Cardiac fibroblast (primary cell): ENCODE data around the gene RHEBL1.

ENCODE experiments used
- DNase-seq, 2 donors: peaks; one replicate each; pipeline versions ENCODE4 v3.0.0 to v3.0.0-alpha.2; 2010; ENCODE audit warnings: low read depth in 2 of 2
- H3K4me3 ChIP-seq, 2 donors: replicated peaks in 1 of 2; 1 replicate in 1 of 2; 2 replicates in 1 of 2; pipeline ENCODE4 v1.5.1; 2011; ENCODE audit warnings: low read depth in 2 of 2, low read length in 2 of 2, mild to moderate bottlenecking in 2 of 2, moderate library complexity in 1 of 2
- TF ChIP-seq, protein P1 (sequence below): IDR thresholded peaks from one replicate; pipeline ENCODE4 v1.5.1; 2011; ENCODE audit warnings: low read depth, mild to moderate bottlenecking, low read length, inconsistent platforms

Gene RHEBL1

DNA sequence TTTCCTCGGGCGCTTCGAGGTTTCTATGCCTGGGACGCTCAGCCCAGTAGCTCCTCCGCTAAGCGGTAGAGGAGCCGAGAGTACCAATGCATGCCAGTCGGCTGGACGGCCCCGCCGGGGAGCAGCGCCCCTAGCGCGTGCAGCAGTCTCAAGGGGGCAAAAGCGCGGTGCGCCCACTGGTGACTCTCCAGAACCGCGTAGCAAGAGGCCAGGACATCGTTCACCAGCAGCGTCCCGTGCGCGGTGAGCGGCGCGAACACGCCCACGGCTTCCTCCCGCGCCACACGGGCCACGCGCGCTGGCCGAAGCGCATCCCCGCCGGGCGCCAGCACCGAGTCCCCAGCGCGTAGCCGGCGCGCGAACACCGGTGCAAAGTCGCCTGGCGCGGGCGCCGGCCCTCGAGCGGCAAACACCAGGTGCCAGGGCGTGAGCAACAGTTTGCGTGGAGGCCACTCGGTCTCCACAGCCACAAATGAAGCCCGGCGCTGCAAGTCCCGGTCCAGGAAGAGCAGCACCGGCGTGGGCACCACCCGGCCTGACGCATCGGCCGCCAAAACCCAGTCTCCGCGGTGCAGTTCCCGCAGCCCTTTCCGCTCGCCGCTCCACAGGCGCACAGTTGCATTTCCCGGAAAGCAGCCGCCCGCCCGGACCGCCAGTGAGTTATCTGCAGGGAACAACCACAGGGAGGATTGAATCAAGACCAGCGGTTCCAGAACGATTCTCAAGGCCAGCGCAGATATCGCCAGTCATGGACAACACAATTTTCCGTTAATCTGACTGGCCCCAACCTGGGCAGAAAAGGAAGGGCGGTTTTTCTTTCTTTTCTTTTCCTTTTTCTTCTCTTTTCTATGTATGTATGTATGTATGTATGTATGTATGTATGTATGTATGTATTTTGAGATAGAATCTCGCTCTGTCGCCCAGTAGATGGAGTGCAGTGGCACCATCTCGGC is 20.3 kb upstream of the RHEBL1 start:
- TF ChIP-seq, protein P1, sequence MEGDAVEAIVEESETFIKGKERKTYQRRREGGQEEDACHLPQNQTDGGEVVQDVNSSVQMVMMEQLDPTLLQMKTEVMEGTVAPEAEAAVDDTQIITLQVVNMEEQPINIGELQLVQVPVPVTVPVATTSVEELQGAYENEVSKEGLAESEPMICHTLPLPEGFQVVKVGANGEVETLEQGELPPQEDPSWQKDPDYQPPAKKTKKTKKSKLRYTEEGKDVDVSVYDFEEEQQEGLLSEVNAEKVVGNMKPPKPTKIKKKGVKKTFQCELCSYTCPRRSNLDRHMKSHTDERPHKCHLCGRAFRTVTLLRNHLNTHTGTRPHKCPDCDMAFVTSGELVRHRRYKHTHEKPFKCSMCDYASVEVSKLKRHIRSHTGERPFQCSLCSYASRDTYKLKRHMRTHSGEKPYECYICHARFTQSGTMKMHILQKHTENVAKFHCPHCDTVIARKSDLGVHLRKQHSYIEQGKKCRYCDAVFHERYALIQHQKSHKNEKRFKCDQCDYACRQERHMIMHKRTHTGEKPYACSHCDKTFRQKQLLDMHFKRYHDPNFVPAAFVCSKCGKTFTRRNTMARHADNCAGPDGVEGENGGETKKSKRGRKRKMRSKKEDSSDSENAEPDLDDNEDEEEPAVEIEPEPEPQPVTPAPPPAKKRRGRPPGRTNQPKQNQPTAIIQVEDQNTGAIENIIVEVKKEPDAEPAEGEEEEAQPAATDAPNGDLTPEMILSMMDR, result peak; percentile 16
- DNase-seq, result peak; percentile 58 to 59
- peak overlapping the region; percentile 38 to 43 for H3K4me3 ChIP-seq

DNA sequence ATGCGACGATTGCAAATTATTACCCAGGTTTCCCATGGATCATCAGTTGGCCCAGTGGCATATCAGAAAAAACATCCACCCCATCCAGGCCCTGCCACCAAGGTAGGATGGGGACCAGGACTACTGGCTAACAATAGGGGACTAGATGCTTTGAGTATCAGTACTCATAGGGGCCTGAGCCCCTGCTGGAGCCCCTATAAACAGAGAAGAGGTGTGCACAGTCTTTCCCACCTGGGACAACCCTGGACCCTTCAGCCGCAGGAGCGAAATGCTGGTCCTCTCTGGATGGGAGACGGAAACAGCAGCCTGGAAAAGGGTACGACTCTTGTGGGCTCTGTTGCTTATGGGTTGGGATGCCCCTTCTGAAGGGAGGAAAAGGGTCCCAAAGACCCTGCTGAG is 19.2 kb upstream of the RHEBL1 start:
- TF ChIP-seq, protein P1, result no peak
- no peak overlapping the region for H3K4me3 ChIP-seq
- no peak for DNase-seq

DNA sequence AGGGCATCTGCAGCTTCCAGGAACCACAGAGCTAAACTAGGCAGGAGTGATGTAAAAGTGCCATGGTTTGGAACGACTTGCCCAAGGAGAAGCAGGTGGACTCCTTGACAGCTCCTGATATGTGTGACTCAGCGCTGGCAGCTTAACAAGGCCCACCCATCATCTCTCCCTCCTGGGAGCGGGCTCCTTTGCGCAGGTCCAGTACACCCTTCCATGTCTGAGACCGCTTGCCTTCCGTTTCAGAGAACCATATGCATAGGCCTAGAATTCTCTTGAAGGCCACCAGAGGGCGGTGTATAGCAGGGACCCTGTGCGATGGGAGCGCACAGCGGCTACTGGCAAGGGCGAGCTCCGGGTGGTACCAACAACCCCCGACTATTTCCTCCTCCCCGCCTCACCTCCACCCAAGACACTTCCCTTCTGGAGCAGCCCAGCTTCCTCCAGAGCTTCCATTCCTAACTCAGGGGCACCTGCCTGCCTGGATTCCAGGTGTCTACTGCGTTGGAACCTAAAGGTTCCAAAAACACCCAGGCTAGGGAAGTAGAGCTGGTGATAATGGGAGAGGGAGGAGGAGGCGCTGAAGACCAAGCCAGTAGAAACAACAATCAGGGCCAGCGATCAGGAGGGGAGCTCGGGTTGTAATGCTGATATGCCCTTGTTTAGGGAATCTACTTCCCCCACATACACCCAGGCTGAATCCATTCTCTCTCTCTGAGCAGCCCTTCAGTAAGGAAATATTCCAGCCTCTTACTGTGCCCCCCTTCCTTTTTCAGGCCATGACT is 18.6 kb upstream of the RHEBL1 start:
- no peak overlapping the region for H3K4me3 ChIP-seq
- DNase-seq, result peak; percentile 95 to 96

DNA sequence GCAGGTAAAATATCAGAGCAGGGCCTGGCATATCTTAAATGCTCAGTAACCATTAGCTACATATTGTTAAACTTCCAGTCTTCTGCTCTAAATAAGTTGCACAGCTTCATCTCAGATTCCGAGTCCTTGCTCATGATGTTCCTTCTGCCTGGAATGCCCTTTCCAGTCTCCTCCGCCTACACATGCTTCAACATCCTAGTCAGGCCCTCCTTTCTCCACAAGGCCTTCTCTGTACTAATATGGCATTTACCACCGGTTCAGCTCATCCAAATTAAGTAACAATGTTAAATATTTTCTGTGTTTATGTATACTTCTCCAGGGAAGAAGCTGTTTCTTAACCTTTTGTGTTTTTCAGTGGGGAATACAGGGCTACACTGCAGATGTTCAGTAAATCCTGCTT is 16.3 kb upstream of the RHEBL1 start:
- H3K4me3 ChIP-seq, result no peak overlapping the region
- DNase-seq, result peak; percentile 8 to 39
- TF ChIP-seq, protein P1, result no peak

More for the DNA sequence above, 18.6 kb upstream of the RHEBL1 start:
- TF ChIP-seq, protein P1, result peak; percentile 91

DNA sequence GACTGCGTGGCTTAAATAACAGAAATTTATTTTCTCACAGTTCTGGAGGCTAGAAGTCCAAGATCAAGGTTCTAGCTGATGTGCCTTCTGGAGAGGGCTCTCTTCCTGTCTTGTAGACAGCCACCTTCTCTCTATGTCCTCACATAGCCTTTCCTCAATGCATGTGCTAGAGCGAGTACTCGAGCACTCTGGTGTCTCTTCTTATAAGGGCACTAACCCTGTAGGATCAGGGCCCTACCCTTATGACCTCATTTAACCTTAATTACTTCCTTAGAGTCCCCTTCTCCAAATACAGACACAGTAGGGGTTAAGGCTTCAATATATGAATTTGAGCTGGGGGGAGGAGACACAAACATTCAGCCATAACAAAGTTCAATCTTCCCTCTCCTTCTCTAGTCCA is 14.7 kb upstream of the RHEBL1 start:
- no peak overlapping the region for H3K4me3 ChIP-seq
- no peak for DNase-seq
- TF ChIP-seq, protein P1, result no peak

DNA sequence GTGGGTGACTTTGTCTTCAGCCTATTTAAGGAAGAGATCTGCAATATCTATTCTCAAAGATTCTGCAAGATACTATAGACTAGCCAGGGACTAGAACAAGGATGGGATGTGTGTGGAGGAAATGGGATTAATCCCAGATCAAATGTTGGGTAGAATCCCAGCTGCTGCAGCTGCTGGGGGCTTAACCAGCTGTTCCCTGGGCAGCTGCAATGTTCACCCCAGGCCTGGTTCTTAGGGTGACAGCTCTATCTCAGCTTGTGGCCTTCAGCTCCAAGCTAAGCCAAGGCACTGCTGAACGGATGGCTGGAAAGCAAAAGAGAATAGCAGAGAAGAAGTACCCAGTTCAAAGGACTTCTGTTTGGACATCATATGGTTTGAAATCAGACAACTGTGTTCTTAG is 10.0 kb upstream of the RHEBL1 start:
- DNase-seq, result no peak
- TF ChIP-seq, protein P1, result no peak
- no peak overlapping the region for H3K4me3 ChIP-seq
